RCC 7860 (cell line): Measurements from ENCODE around the gene CRHR2.
"Not testable (repeated sequence)": the region's sequence is repeated elsewhere in the genome, so short reads cannot be mapped to it uniquely, and the experiment has no call there.

Experiments used
- DNase-seq: peaks from one replicate; pipeline ENCODE4 v3.0.0-alpha.2; 2015; ENCODE audit warnings: low spot score
- FAIRE-seq: peaks from 2 replicates; lab custom pipeline; 2012; peaks lifted over from hg19 to GRCh38; lab: Jason Lieb, UNC

CRHR2 gene

GRCh38 chr7:30682212-30683083 is at the start of gene CRHR2:
TSS of gene CRHR2 (minus strand) at chr7:30682456. CDS start at chr7:30682280, 176 bp downstream.
- DNase-seq, result no peak
- FAIRE-seq, result no peak

DNA sequence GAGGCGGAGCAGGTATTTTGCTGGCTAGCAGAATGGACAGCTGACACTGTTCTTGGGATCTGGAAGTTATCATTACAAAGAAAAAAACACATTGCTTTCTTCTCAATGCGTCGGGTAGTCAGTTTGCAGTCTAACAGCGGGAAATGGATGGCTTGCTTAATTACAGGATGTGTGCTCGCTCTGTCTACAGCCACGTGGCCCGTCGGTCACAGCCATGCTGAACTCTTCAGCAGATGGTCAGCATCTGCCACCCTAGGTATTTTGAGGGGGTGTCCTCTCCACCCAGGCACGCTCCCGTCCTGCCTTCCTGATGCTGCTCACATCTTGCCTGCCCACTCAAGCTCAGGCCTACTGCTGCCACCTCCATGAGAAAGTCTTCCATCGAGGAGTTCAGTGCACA is 49.3 kb upstream of the CRHR2 start:
- DNase-seq (no peak), FAIRE-seq (no peak)

- DNase-seq, result no peak
- no peak for FAIRE-seq
Measured at GRCh38 chr7:30730996-30731395, 48.7 kb upstream of the CRHR2 start.

GRCh38 chr7:30730097-30730496 is 47.8 kb upstream of the CRHR2 start:
- DNase-seq (no peak), FAIRE-seq (no peak)

GRCh38 chr7:30729642-30730041 is 47.4 kb upstream of the CRHR2 start:
- no peak for FAIRE-seq
- no peak for DNase-seq

GRCh38 chr7:30728591-30729100 is 46.4 kb upstream of the CRHR2 start:
- FAIRE-seq (no peak), DNase-seq (no peak)

GRCh38 chr7:30727061-30727945 is 45.0 kb upstream of the CRHR2 start:
- no peak for FAIRE-seq

DNA sequence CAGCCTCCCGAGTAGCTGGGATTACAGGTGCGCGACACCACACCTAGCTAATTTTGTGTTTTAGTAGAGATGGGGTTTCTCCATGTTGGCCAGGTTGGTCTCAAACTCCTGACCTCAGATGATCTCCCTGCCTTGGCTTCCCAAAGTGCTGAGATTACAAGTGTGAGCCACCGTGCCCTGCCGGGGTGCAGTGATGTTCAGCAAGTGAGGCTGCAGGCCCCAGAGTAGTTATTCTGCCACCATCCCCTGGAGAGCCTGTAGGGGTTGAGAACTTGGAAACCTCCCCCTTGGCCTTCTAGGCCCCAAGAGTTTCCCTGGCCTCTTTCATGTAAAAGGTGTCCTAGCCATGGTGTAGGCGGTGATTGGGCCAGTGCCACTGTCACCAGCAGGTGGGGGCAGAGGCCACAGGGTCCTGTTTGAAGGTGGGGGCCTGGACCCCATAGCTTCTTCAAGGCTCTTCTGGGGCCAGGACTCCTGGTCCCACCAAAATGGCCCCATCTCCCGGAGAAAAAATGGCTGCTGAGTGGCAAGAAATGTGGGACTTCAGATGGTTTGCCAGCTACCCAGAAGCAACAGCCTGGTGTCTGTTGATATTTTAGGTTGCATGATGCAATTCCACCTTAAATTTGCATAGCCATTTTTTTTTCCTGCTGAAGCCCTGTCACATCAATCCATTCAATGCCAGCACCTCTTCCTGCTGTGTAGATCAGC is 44.2 kb upstream of the CRHR2 start:
- no peak for FAIRE-seq
- no peak for DNase-seq

More at GRCh38 chr7:30727061-30727945, 45.0 kb upstream of the CRHR2 start:
- no peak for DNase-seq

- FAIRE-seq (no peak), DNase-seq (no peak)
Measured at GRCh38 chr7:30723776-30724175, 41.5 kb upstream of the CRHR2 start.

DNA sequence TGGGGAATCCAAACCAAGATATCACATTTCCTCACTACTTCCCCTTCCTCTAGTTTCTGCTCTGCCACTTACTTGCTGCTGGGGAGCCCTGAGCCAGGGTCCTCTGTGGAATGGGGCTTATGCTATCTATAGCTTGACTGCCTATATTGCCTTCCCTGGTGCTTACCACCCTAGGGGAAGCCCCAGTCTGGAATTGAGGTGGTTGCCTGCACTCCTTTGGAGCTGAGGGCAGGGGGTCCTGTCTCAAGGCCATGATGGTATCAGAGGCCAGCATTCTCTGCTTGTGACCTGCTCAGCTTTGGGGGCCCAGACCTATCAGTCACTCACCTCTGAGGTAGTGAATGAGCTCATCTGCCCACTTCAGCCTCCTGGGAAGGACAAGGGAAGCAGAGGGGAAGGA is 40.4 kb upstream of the CRHR2 start:
- no peak for FAIRE-seq
- no peak for DNase-seq

DNA sequence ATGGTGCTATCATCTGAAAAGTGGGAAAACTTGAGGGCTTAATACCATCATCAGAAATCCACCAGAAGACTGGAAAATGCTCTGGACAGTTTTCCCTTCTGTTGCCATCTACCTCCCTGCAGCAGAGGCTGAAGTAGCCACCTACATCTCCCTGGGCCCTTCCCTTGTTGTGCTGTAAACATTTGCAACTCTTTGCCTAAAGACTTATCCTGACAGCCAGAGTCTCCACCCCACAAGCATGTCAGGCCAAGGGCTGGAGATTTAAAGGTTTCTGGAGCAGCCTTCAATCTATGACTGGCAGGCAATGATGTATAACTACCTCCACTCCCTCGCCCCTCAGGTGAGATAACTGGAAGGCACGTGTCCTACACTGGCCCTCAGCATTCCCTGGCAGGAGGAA is 39.9 kb upstream of the CRHR2 start:
- FAIRE-seq, result no peak
- DNase-seq, result no peak

GRCh38 chr7:30721211-30721610 is 39.0 kb upstream of the CRHR2 start:
- DNase-seq, result no peak
- FAIRE-seq, result no peak

DNA sequence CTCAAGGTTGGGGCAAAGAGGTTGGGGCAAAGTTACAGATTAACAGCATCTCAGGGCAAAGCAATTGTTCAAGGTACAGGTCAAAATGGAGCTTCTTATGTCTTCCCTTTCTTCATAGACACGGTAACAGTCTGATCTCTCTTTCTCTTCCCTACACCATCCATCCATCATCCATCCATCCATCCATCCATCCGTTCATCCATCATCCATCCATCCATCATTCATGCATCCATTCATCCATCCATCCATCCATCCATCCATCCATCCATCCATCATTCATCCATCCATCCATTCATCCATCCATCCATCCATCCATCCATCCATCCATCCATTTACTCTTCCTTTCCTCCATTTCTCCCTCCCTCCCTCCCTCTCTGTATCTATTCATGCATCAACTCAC is 37.2 kb upstream of the CRHR2 start:
- not testable (repeated sequence) for FAIRE-seq

DNA sequence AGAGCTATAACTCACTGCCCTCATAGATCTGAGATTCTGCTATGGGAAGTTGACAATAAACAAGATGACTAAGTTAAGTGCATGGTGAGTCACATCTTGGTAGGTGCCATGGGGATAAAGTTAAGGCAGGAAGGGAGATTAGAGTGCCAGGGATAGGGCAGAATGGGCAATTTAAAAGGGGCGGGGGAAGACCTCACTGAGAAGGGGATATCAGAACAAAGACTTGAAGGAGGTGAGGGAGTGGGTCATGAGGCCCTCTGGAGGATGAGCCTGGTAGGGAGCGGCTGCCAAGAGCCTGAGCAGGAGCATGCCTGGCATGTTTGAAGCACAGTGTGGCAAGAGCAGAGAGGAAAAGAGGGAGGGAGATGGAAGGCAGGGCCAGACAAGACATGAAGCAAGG is 34.9 kb upstream of the CRHR2 start:
- no peak for DNase-seq
- no peak for FAIRE-seq

More for the DNA sequence above, 37.2 kb upstream of the CRHR2 start:
- not testable (repeated sequence) for DNase-seq

DNA sequence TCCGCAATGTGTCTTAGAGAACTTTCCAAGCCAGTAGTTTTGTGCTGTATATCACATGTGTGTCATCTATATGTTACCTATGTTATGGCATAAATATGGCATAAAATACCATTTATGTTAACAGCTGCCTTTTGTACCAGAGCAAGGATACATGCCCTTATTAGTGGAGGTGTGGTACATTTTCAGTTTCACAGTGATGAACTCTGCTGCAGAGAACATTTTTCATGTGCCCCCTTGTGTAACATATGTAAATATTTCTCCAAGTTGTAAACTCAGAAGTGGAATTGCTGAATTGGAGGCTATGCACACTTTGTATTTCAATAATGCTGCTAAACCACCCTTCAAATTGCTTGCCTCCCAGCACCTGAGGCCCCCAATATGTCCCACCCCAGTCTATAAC is 31.9 kb upstream of the CRHR2 start:
- no peak for DNase-seq
- FAIRE-seq, result no peak

DNA sequence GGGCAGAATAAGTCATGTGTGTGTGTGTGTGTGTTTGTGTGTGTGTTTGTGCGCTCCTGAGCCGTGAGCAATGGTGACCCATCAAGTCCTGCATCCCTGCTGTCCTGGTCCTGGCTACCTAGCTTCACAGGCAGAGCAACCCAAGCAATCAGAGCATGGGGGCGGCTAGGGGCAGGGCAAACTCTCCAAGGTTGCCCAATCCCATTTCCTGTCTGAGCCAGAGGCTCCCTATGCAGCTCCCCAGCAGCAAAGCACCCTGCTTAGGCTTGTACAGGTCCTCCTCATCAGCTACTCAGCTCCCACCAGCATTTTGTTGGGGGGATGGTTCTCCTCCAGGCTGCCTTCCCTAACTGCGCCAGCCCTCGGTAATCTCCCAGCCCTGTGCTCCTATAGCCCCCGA is 31.1 kb upstream of the CRHR2 start:
- FAIRE-seq (no peak), DNase-seq (no peak)

GRCh38 chr7:30710669-30711068 is 28.4 kb upstream of the CRHR2 start:
- DNase-seq (no peak), FAIRE-seq (no peak)

DNA sequence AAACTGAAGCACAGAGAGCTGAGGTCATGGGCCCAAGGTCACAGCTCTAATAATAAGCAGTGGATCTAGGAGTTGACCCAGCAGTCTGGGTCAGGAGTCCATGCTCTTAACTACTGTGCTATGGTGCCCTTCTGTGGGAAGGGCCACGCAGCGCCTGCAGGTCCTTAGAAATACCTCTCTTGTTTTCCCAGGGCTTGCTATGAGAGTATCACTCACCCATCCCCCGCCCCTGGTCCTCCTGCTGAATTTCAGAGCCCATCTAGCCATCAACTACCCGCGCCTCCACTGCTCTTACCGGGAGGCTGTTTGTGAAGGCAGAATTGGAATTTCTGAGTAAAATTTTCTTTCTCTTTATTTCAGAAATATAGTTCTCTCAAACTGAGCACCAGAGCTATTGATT is 27.3 kb upstream of the CRHR2 start:
- DNase-seq (no peak), FAIRE-seq (no peak)

DNA sequence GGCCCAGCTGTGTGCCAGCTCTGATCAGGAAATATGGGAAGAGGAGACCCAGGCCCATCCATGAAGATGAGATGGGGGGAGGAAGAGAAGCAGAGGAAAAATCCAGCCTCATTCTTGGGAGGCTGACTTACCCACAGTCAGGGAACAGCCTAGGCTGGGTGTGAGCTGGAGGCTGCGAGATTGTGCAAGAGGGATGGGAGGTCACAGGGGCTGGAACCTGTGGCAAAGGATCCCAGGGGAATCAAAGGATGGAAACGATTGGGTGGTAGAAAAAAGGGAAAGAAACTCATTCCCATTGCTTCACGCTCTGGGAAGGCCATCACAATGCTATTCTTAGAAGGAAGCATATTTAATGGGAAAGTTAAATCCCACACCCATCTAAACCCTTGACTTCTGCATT is 26.7 kb upstream of the CRHR2 start:
- FAIRE-seq (no peak), DNase-seq (no peak)

DNA sequence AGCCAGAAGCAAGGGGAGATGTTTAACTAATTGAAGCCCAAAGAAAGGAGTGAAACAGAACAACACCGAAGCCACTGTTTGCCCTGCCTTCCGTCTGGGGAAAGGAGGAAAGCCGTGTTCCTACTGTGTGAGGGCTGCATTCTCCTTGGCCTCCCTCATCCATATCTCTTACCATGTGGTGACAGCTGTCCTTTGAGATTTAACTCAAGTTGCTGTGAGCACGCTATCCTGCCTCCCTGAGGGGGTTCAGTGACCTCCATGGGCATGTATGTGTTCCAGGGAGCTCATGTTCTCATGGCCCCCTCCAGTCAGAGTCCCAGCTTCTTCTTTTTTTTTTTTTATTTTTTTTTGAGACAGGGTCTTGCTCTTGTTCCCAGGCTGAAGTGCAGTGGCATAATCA is 26.2 kb upstream of the CRHR2 start:
- FAIRE-seq (no peak), DNase-seq (no peak)
